GM23338 (cell line): Measurements from ENCODE around the gene LONRF2. TPM values are rescaled to one million over a fixed set of nuclear protein-coding genes. Genes with fewer than 3 reads are reported as not detected.

ENCODE experiments used
- ATAC-seq: fragments of 200-7000 bp; cut with Tn5 transposase; 3 replicates; pipeline ENCODE4 v1.9.1; 2020
- DNase-seq: peaks from one replicate; pipeline ENCODE4 v3.0.0-alpha.2; 2015; ENCODE audit warnings: low spot score
- H2AFZ ChIP-seq: fragments of 200-600 bp; sonication (generic); 2 replicates; pipeline ENCODE4 v1.8.0; 2016; ENCODE audit warnings: antibody characterized with exemption, mild to moderate bottlenecking, moderate library complexity
- H3F3A ChIP-seq: fragments of 200-600 bp; sonication (generic); replicated peaks from 2 replicates; pipeline ENCODE4 v1.8.0; 2017; ENCODE audit warnings: antibody characterized with exemption, mixed run types, low read depth
- H3K27ac ChIP-seq: fragments of 200-600 bp; sonication (generic); 2 replicates; pipeline ENCODE4 v1.6.1; 2016; ENCODE audit warnings: low read depth
- H3K27me3 ChIP-seq: fragments of 200-600 bp; sonication (generic); 2 replicates; pipeline ENCODE4 v1.8.0; 2016; ENCODE audit warnings: mild to moderate bottlenecking, mixed run types, moderate library complexity; ENCODE audit not compliant: insufficient read depth
- H3K36me3 ChIP-seq: fragments of 200-600 bp; sonication (generic); 2 replicates; pipeline ENCODE4 v1.8.0; 2016; ENCODE audit warnings: mild to moderate bottlenecking; ENCODE audit not compliant: insufficient read depth
- H3K4me1 ChIP-seq: fragments of 200-600 bp; sonication (generic); 2 replicates; pipeline ENCODE4 v1.8.0; 2016; ENCODE audit warnings: mild to moderate bottlenecking, moderate library complexity; ENCODE audit not compliant: insufficient read depth
- H3K4me2 ChIP-seq: fragments of 200-600 bp; sonication (generic); 2 replicates; pipeline ENCODE4 v1.7.1; 2017; ENCODE audit warnings: mixed run types
- H3K4me3 ChIP-seq: fragments of 200-600 bp; sonication (generic); 2 replicates; pipeline ENCODE4 v1.6.1; 2016; ENCODE audit warnings: mixed run types
- H3K79me2 ChIP-seq: fragments of 200-600 bp; sonication (generic); replicated peaks from 2 replicates; pipeline ENCODE4 v1.8.0; 2017; ENCODE audit warnings: mild to moderate bottlenecking; ENCODE audit not compliant: insufficient read depth
- H3K9me2 ChIP-seq: fragments of 200-600 bp; sonication (generic); 2 replicates; pipeline ENCODE4 v1.8.0; 2017; ENCODE audit not compliant: insufficient read depth
- H4K20me1 ChIP-seq: fragments of 200-600 bp; sonication (generic); replicated peaks from 2 replicates; pipeline ENCODE4 v1.8.0; 2017; ENCODE audit warnings: mild to moderate bottlenecking; ENCODE audit not compliant: insufficient read depth
- H3K27ac Mint-ChIP-seq: 2 replicates; pipeline ENCODE4 v1.8.0; 2020; ENCODE audit warnings: inconsistent platforms, mild to moderate bottlenecking, moderate library complexity, mixed read lengths
- H3K27me3 Mint-ChIP-seq: 3 replicates; pipeline ENCODE4 v1.8.0; 2022; ENCODE audit warnings: low read depth, mild to moderate bottlenecking, moderate library complexity, mixed read lengths, inconsistent platforms; ENCODE audit not compliant: insufficient read depth, poor library complexity
- H3K36me3 Mint-ChIP-seq: 3 replicates; pipeline ENCODE4 v1.8.0; 2021; ENCODE audit warnings: low read depth, mild to moderate bottlenecking, inconsistent platforms, moderate library complexity, mixed read lengths
- H3K4me1 Mint-ChIP-seq: 3 replicates; pipeline ENCODE4 v1.8.0; 2020; ENCODE audit warnings: mild to moderate bottlenecking, inconsistent platforms, mixed read lengths
- H3K4me3 Mint-ChIP-seq: 3 replicates; pipeline ENCODE4 v1.8.0; 2021; ENCODE audit warnings: moderate library complexity, mild to moderate bottlenecking, inconsistent platforms, mixed read lengths
- H3K9me3 Mint-ChIP-seq: 3 replicates; pipeline ENCODE4 v1.8.0; 2020; ENCODE audit warnings: moderate library complexity, mild to moderate bottlenecking, inconsistent platforms, mixed read lengths
- CREB1 ChIP-seq: fragments of 250-450 bp; sonication (Bioruptor Pico); IDR thresholded peaks from 2 replicates; pipeline ENCODE4 v1.5.0; 2020; ENCODE audit warnings: low read depth, mild to moderate bottlenecking, moderate library complexity
- EZH2 ChIP-seq: fragments of 200-600 bp; sonication (generic); IDR thresholded peaks from one replicate; pipeline ENCODE4 v1.8.0; 2017; ENCODE audit warnings: antibody characterized with exemption, mild to moderate bottlenecking, low read depth; ENCODE audit not compliant: unreplicated experiment
- EZH2phosphoT487 ChIP-seq: fragments of 200-600 bp; sonication (generic); IDR thresholded peaks from one replicate; pipeline ENCODE4 v1.8.1; 2018; ENCODE audit warnings: antibody characterized with exemption; ENCODE audit not compliant: unreplicated experiment
- JUNB ChIP-seq: IDR thresholded peaks from one replicate; pipeline ENCODE4 v1.6.1; 2016; ENCODE audit warnings: antibody characterized with exemption; ENCODE audit not compliant: unreplicated experiment
- NANOG ChIP-seq: IDR thresholded peaks from 2 replicates; pipeline ENCODE4 v1.6.1; 2016; ENCODE audit warnings: antibody characterized with exemption, borderline replicate concordance
- POLR2AphosphoS5 ChIP-seq: IDR thresholded peaks from 2 replicates; pipeline ENCODE4 v1.6.1; 2016; ENCODE audit warnings: antibody characterized with exemption, low read depth
- STAT1 ChIP-seq: IDR thresholded peaks from one replicate; pipeline ENCODE4 v1.6.1; 2016; ENCODE audit warnings: antibody characterized with exemption; ENCODE audit not compliant: unreplicated experiment
- ZNF114 ChIP-seq: fragments of 250-450 bp; sonication (Bioruptor Pico); IDR thresholded peaks from 2 replicates; pipeline ENCODE4 v1.5.0; 2020; ENCODE audit warnings: mild to moderate bottlenecking, moderate library complexity
- ZNF331 ChIP-seq: fragments of 250-450 bp; sonication (Bioruptor Pico); IDR thresholded peaks from 2 replicates; pipeline ENCODE4 v1.5.0; 2020; ENCODE audit warnings: low read depth, mild to moderate bottlenecking, moderate library complexity
- polyA plus RNA-seq: library from polyadenylated mRNA; unstranded; fragments of >200 nt; fragmentation: Nextera tagmentation; extraction: Ambion mirVana; gene quantifications from 2 replicates; pipeline ENCODE4 v1.2.1, GENCODE V29; 2016
- total RNA-seq: library from RNA; depleted of rRNA; stranded (reverse); fragments of >200 nt; shearing (Covaris generic); gene quantifications from 2 replicates; pipeline ENCODE4 v1.2.3, GENCODE V29; 2014
- TF ChIP-seq, protein P1 (sequence below): fragments of 250-450 bp; sonication (Bioruptor Pico); IDR thresholded peaks from 2 replicates; pipeline ENCODE4 v1.5.0; 2020; ENCODE audit warnings: mild to moderate bottlenecking, moderate library complexity
- TF ChIP-seq, protein P2 (sequence below): IDR thresholded peaks from one replicate; pipeline ENCODE4 v1.6.1; 2018; ENCODE audit warnings: antibody characterized with exemption; ENCODE audit not compliant: unreplicated experiment
- TF ChIP-seq, protein P3 (sequence below), 2 experiments: fragments of 200-600 bp in 1 of 2; sonication (generic) in 1 of 2; conservative IDR thresholded peaks; 2 replicates each; pipeline versions ENCODE4 v1.5.1 to v1.6.1; 2016 to 2017; ENCODE audit warnings: antibody characterized with exemption in 2 of 2, low read depth in 2 of 2, mild to moderate bottlenecking in 2 of 2, moderate library complexity in 1 of 2
- TF ChIP-seq, protein P4 (sequence below): IDR thresholded peaks from 2 replicates; pipeline ENCODE4 v1.6.1; 2016; ENCODE audit warnings: antibody characterized with exemption

Gene LONRF2
- total and polyA plus RNA-seq, 2 experiments from 2014 or later: 0.05 to 0.24 TPM

DNA sequence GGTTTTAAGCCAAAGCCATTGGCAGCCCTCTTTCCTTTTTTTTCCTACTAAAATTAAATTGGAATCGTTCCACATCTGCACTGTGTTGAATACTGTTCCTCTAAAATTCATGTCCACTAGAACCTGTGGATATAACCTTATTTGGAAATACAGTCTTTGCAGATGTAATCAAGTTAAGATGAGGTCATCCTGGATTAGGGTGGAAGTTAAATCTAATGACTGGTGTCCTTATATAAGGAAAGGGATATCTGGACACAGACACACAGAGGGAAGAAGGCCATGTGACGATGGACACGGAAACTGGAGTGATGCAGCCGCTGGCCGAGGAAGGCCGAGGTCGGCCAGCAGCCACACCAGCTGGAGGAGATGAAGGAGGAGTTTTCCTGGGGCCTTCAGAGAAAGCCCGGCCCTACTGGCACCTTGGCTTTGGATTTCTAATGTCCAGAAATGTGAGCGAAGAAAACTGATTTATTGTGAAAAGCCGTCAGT lies 49.4 kb downstream of the LONRF2 start:
- peaks cover 6% of the 10 kb centered on the region for H3K9me3 Mint-ChIP-seq
- Histone ChIP-seq H3K4me2 (no peak overlapping the region), H3F3A (no peaks in the 10 kb centered on the region), H3K79me2 (no peaks in the 10 kb centered on the region), H3K27ac (no peak overlapping the region), H3K27me3 (no peaks in the 10 kb centered on the region), H4K20me1 (no peaks in the 10 kb centered on the region), H3K36me3 (no peaks in the 10 kb centered on the region), H3K9me2 (peaks cover 7% of the 10 kb centered on the region; the same call in 1 of the 2 replicates), H2AFZ (no peak overlapping the region), H3K4me1 (no peaks in the 10 kb centered on the region), H3K4me3 (no peak overlapping the region)
- no peak overlapping the region for H3K27ac Mint-ChIP-seq
- no peak for DNase-seq
- no peaks in the 10 kb centered on the region for H3K4me1 Mint-ChIP-seq
- no peak for TF ChIP-seq NANOG
- no peak for TF ChIP-seq POLR2AphosphoS5
- TF ChIP-seq, protein P1, sequence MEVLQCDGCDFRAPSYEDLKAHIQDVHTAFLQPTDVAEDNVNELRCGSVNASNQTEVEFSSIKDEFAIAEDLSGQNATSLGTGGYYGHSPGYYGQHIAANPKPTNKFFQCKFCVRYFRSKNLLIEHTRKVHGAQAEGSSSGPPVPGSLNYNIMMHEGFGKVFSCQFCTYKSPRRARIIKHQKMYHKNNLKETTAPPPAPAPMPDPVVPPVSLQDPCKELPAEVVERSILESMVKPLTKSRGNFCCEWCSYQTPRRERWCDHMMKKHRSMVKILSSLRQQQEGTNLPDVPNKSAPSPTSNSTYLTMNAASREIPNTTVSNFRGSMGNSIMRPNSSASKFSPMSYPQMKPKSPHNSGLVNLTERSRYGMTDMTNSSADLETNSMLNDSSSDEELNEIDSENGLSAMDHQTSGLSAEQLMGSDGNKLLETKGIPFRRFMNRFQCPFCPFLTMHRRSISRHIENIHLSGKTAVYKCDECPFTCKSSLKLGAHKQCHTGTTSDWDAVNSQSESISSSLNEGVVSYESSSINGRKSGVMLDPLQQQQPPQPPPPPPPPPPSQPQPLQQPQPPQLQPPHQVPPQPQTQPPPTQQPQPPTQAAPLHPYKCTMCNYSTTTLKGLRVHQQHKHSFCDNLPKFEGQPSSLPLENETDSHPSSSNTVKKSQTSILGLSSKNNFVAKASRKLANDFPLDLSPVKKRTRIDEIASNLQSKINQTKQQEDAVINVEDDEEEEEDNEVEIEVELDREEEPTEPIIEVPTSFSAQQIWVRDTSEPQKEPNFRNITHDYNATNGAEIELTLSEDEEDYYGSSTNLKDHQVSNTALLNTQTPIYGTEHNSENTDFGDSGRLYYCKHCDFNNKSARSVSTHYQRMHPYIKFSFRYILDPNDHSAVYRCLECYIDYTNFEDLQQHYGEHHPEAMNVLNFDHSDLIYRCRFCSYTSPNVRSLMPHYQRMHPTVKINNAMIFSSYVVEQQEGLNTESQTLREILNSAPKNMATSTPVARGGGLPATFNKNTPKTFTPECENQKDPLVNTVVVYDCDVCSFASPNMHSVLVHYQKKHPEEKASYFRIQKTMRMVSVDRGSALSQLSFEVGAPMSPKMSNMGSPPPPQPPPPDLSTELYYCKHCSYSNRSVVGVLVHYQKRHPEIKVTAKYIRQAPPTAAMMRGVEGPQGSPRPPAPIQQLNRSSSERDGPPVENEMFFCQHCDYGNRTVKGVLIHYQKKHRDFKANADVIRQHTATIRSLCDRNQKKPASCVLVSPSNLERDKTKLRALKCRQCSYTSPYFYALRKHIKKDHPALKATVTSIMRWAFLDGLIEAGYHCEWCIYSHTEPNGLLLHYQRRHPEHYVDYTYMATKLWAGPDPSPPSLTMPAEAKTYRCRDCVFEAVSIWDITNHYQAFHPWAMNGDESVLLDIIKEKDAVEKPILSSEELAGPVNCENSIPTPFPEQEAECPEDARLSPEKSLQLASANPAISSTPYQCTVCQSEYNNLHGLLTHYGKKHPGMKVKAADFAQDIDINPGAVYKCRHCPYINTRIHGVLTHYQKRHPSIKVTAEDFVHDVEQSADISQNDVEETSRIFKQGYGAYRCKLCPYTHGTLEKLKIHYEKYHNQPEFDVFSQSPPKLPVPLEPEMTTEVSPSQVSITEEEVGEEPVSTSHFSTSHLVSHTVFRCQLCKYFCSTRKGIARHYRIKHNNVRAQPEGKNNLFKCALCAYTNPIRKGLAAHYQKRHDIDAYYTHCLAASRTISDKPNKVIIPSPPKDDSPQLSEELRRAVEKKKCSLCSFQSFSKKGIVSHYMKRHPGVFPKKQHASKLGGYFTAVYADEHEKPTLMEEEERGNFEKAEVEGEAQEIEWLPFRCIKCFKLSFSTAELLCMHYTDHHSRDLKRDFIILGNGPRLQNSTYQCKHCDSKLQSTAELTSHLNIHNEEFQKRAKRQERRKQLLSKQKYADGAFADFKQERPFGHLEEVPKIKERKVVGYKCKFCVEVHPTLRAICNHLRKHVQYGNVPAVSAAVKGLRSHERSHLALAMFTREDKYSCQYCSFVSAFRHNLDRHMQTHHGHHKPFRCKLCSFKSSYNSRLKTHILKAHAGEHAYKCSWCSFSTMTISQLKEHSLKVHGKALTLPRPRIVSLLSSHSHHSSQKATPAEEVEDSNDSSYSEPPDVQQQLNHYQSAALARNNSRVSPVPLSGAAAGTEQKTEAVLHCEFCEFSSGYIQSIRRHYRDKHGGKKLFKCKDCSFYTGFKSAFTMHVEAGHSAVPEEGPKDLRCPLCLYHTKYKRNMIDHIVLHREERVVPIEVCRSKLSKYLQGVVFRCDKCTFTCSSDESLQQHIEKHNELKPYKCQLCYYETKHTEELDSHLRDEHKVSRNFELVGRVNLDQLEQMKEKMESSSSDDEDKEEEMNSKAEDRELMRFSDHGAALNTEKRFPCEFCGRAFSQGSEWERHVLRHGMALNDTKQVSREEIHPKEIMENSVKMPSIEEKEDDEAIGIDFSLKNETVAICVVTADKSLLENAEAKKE (CRISPR knock-in tag): no peak
- TF ChIP-seq, protein P2, sequence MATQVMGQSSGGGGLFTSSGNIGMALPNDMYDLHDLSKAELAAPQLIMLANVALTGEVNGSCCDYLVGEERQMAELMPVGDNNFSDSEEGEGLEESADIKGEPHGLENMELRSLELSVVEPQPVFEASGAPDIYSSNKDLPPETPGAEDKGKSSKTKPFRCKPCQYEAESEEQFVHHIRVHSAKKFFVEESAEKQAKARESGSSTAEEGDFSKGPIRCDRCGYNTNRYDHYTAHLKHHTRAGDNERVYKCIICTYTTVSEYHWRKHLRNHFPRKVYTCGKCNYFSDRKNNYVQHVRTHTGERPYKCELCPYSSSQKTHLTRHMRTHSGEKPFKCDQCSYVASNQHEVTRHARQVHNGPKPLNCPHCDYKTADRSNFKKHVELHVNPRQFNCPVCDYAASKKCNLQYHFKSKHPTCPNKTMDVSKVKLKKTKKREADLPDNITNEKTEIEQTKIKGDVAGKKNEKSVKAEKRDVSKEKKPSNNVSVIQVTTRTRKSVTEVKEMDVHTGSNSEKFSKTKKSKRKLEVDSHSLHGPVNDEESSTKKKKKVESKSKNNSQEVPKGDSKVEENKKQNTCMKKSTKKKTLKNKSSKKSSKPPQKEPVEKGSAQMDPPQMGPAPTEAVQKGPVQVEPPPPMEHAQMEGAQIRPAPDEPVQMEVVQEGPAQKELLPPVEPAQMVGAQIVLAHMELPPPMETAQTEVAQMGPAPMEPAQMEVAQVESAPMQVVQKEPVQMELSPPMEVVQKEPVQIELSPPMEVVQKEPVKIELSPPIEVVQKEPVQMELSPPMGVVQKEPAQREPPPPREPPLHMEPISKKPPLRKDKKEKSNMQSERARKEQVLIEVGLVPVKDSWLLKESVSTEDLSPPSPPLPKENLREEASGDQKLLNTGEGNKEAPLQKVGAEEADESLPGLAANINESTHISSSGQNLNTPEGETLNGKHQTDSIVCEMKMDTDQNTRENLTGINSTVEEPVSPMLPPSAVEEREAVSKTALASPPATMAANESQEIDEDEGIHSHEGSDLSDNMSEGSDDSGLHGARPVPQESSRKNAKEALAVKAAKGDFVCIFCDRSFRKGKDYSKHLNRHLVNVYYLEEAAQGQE: no peak
- no peak for TF ChIP-seq STAT1
- no peak for TF ChIP-seq EZH2
- no peak for TF ChIP-seq EZH2phosphoT487
- TF ChIP-seq, protein P3, sequence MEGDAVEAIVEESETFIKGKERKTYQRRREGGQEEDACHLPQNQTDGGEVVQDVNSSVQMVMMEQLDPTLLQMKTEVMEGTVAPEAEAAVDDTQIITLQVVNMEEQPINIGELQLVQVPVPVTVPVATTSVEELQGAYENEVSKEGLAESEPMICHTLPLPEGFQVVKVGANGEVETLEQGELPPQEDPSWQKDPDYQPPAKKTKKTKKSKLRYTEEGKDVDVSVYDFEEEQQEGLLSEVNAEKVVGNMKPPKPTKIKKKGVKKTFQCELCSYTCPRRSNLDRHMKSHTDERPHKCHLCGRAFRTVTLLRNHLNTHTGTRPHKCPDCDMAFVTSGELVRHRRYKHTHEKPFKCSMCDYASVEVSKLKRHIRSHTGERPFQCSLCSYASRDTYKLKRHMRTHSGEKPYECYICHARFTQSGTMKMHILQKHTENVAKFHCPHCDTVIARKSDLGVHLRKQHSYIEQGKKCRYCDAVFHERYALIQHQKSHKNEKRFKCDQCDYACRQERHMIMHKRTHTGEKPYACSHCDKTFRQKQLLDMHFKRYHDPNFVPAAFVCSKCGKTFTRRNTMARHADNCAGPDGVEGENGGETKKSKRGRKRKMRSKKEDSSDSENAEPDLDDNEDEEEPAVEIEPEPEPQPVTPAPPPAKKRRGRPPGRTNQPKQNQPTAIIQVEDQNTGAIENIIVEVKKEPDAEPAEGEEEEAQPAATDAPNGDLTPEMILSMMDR (conservative IDR thresholded peaks at IDR 0.05; ENCODE audit: low read depth in 2 of 2): no peak
- TF ChIP-seq, protein P4, sequence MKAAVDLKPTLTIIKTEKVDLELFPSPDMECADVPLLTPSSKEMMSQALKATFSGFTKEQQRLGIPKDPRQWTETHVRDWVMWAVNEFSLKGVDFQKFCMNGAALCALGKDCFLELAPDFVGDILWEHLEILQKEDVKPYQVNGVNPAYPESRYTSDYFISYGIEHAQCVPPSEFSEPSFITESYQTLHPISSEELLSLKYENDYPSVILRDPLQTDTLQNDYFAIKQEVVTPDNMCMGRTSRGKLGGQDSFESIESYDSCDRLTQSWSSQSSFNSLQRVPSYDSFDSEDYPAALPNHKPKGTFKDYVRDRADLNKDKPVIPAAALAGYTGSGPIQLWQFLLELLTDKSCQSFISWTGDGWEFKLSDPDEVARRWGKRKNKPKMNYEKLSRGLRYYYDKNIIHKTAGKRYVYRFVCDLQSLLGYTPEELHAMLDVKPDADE: no peak
- TF ChIP-seq JUNB: no peak
- no peak for TF ChIP-seq CREB1 (CRISPR knock-in tag)
- no peak for TF ChIP-seq ZNF331 (CRISPR knock-in tag)
- TF ChIP-seq ZNF114 (CRISPR knock-in tag): no peak
- H3K27me3 Mint-ChIP-seq: peaks cover 7% of the 10 kb centered on the region
- ATAC-seq: no peak
- no peak overlapping the region for H3K4me3 Mint-ChIP-seq
- no peaks in the 10 kb centered on the region for H3K36me3 Mint-ChIP-seq
